OCI-LY1 (cell line): ENCODE results near the gene RPS21.

Experiments
- H2AFZ ChIP-seq: fragments of 200-600 bp; sonication (generic), shearing (Covaris generic); 2 replicates; pipeline ENCODE4 v1.6.0; 2014; ENCODE audit warnings: antibody characterized with exemption, mild to moderate bottlenecking, low read length
- H3F3A ChIP-seq: fragments of 200-600 bp; sonication (generic), shearing (Covaris generic); 2 replicates; pipeline ENCODE4 v1.6.0; 2014; ENCODE audit warnings: mild to moderate bottlenecking, antibody characterized with exemption, low read length, moderate library complexity; ENCODE audit not compliant: insufficient read depth
- H3K27ac ChIP-seq: fragments of 200-600 bp; sonication (generic); 2 replicates; pipeline ENCODE4 v1.5.1; 2014; ENCODE audit warnings: low read length, mixed run types, mild to moderate bottlenecking, low read depth; ENCODE audit not compliant: poor library complexity, severe bottlenecking
- H3K27me3 ChIP-seq: fragments of 200-600 bp; sonication (generic); 2 replicates; pipeline ENCODE4 v1.6.0; 2014; ENCODE audit warnings: antibody characterized with exemption, mild to moderate bottlenecking, low read length, moderate library complexity; ENCODE audit not compliant: insufficient read depth
- H3K36me3 ChIP-seq: fragments of 200-600 bp; sonication (generic); 2 replicates; pipeline ENCODE4 v1.6.1; 2014; ENCODE audit warnings: mild to moderate bottlenecking, antibody characterized with exemption, low read length, moderate library complexity, mixed read lengths; ENCODE audit not compliant: insufficient read depth
- H3K4me1 ChIP-seq: fragments of 200-600 bp; sonication (generic); 2 replicates; pipeline ENCODE4 v1.5.1; 2014; ENCODE audit warnings: mild to moderate bottlenecking, low read length, moderate library complexity; ENCODE audit not compliant: insufficient read depth, severe bottlenecking
- H3K4me2 ChIP-seq: fragments of 200-600 bp; sonication (generic), shearing (Covaris generic); 2 replicates; pipeline ENCODE4 v1.6.1; 2014; ENCODE audit warnings: low read length
- H3K4me3 ChIP-seq: fragments of 200-600 bp; sonication (generic); 2 replicates; pipeline ENCODE4 v1.5.1; 2014; ENCODE audit warnings: low read length, low read depth, mild to moderate bottlenecking, mixed read lengths; ENCODE audit not compliant: poor library complexity, severe bottlenecking
- H3K79me2 ChIP-seq: fragments of 200-600 bp; shearing (Covaris generic); 2 replicates; pipeline ENCODE4 v1.6.1; 2016; ENCODE audit warnings: mixed run types, low read length, mixed read lengths; ENCODE audit not compliant: insufficient read depth
- H3K9ac ChIP-seq: fragments of 200-600 bp; sonication (generic), shearing (Covaris generic); 2 replicates; pipeline ENCODE4 v1.6.1; 2014; ENCODE audit warnings: mild to moderate bottlenecking, low read length, mixed read lengths
- H3K9me2 ChIP-seq: fragments of 200-600 bp; sonication (generic), shearing (Covaris generic); 2 replicates; pipeline ENCODE4 v1.6.1; 2014; ENCODE audit warnings: low read depth, mild to moderate bottlenecking, low read length, mixed read lengths
- H3K9me3 ChIP-seq: fragments of 200-600 bp; shearing (Covaris generic); 2 replicates; pipeline ENCODE4 v1.6.1; 2014; ENCODE audit warnings: low read length, mixed read lengths
- H4K20me1 ChIP-seq: fragments of 200-600 bp; sonication (generic), shearing (Covaris generic); 2 replicates; pipeline ENCODE4 v1.6.0; 2016; ENCODE audit warnings: mild to moderate bottlenecking, low read length; ENCODE audit not compliant: insufficient read depth
- EZH2 ChIP-seq: fragments of 200-600 bp; sonication (generic), shearing (Covaris generic); IDR thresholded peaks from 2 replicates; pipeline ENCODE4 v1.8.0; 2017; ENCODE audit warnings: borderline replicate concordance, mixed run types, mild to moderate bottlenecking, antibody characterized with exemption, low read length, moderate library complexity, mixed read lengths
- TF ChIP-seq, protein P1 (sequence below): fragments of 200-600 bp; sonication (generic), shearing (Covaris generic); IDR thresholded peaks from 2 replicates; pipeline ENCODE4 v1.5.1; 2017; ENCODE audit warnings: mild to moderate bottlenecking, antibody characterized with exemption, low read length, moderate library complexity, mixed read lengths

Gene RPS21

DNA sequence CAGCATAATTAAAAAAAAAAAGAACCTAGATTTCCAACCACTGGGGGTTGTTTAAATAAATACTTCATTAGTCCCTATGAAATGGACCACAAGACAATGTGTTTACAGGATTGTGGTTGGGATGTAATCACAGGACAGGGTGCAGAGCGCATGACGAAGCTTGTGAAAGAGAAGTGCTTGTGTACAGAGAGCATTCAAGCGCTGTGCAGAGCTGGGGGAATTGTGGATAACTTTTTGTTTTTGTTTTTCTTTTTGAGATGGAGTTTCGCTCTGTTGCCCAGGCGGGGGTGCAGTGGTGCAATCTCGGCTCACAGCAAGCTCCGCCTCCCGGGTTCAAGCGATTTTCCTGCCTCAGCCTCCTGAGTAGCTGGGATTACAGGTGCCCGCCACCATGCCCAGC is 42.1 kb upstream of the RPS21 start:
- no peak overlapping the region for H3K4me3 ChIP-seq
- H3K36me3 ChIP-seq, result no peaks in the 10 kb centered on the region; the same call in 1 of the 2 replicates
- no peaks in the 10 kb centered on the region; the same call in 1 of the 2 replicates for H3K27me3 ChIP-seq
- H3K79me2 ChIP-seq, result no peaks in the 10 kb centered on the region
- no peak overlapping the region for H2AFZ ChIP-seq
- no peak overlapping the region for H3K27ac ChIP-seq
- H4K20me1 ChIP-seq, result no peaks in the 10 kb centered on the region
- H3K9ac ChIP-seq, result no peak overlapping the region
- H3K4me1 ChIP-seq, result peaks cover 21% of the 10 kb centered on the region
- no peak overlapping the region for H3K4me2 ChIP-seq
- TF ChIP-seq, protein P1, sequence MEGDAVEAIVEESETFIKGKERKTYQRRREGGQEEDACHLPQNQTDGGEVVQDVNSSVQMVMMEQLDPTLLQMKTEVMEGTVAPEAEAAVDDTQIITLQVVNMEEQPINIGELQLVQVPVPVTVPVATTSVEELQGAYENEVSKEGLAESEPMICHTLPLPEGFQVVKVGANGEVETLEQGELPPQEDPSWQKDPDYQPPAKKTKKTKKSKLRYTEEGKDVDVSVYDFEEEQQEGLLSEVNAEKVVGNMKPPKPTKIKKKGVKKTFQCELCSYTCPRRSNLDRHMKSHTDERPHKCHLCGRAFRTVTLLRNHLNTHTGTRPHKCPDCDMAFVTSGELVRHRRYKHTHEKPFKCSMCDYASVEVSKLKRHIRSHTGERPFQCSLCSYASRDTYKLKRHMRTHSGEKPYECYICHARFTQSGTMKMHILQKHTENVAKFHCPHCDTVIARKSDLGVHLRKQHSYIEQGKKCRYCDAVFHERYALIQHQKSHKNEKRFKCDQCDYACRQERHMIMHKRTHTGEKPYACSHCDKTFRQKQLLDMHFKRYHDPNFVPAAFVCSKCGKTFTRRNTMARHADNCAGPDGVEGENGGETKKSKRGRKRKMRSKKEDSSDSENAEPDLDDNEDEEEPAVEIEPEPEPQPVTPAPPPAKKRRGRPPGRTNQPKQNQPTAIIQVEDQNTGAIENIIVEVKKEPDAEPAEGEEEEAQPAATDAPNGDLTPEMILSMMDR, result no peak
- no peak for TF ChIP-seq EZH2
- H3F3A ChIP-seq, result no peaks in the 10 kb centered on the region
- H3K9me3 ChIP-seq, result peaks cover 4% of the 10 kb centered on the region
- H3K9me2 ChIP-seq, result no peaks in the 10 kb centered on the region

DNA sequence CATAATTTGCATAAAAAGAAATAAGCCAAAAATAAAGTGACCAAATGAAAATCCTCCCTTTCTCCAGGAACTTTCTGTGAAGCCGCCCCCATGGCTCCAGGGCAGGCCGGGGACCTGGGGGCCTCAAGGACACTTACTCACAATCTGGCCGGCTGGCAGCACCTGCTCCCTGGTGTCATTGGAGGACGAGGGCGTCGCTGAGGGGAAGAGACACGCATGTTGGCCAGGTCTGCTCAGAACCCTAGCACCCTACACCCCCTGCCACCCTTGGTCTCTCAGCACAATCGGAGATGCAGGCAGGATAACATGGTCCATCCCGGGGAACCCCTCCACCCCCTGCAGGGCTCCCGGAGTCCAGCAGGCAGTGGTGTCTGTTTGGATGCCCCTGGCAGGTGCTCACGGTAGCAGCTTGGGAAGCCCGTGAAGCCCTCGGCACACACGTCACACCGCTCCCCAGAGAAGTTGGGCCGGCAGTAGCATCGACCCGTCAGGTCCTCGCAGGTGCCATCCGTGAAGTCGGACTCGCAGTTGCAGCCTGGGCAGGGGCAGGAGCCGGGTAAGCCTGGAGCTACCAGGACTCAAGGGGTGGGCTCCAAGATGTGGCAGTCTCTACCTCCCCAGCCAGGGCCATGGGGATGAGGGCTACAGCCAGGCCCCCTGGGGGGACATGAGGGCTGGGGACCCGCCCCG is 41.1 kb upstream of the RPS21 start:
- H3K4me2 ChIP-seq, result no peak overlapping the region
- no peak overlapping the region for H3K9ac ChIP-seq
- H3K27me3 ChIP-seq, result no peaks in the 10 kb centered on the region; the same call in 1 of the 2 replicates
- no peaks in the 10 kb centered on the region for H3K9me2 ChIP-seq
- no peaks in the 10 kb centered on the region for H3K79me2 ChIP-seq
- H3K9me3 ChIP-seq, result peaks cover 4% of the 10 kb centered on the region
- H3K4me3 ChIP-seq, result no peak overlapping the region
- H2AFZ ChIP-seq, result no peak overlapping the region
- no peak overlapping the region for H3K27ac ChIP-seq
- no peaks in the 10 kb centered on the region for H4K20me1 ChIP-seq
- H3F3A ChIP-seq, result no peaks in the 10 kb centered on the region
- no peak for TF ChIP-seq EZH2
- TF ChIP-seq, protein P1, result no peak
- H3K4me1 ChIP-seq, result peaks cover 16% of the 10 kb centered on the region
- no peaks in the 10 kb centered on the region; the same call in 1 of the 2 replicates for H3K36me3 ChIP-seq

DNA sequence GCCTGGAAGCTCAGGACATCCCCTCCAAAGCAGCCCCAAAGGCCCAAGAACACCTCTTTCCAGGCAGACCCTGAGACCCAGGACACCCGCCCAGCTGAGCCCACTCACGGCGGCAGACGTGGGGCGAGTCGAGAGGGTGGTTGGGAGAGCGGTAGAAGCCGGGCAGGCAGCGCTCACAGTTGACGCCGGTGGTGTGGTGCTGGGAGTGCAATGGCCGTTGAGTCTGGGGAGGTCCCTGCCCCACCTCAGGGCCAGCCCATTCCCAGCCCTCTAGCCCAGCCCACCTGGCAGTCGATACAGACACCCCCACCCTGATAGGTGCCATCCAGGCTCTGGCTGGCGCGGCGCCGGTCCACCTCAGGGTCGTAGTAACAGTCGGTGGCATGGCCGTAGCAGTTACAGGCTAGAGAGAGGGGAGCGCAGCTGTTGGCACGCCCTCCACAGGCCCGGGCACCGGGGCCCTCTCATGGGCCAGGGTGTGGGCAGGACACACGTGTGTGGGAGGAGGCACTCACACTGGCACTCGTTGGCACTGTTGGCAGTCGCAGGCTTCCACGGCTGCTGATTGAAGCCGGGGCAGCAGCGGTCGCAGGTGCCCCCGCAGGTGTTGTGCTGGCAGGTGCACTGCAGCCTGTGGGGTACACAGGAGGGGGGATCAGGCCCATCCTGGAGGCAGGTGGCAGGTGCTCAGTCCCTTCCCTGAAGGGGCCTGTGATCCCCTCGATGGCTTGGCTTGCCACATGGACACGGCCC is 40.3 kb upstream of the RPS21 start:
- Histone ChIP-seq H3K9ac (no peak overlapping the region), H3K79me2 (no peaks in the 10 kb centered on the region), H3K4me2 (no peak overlapping the region), H3K36me3 (no peaks in the 10 kb centered on the region; the same call in 1 of the 2 replicates), H3K9me2 (no peaks in the 10 kb centered on the region), H3F3A (no peaks in the 10 kb centered on the region), H2AFZ (no peak overlapping the region), H3K9me3 (no peaks in the 10 kb centered on the region), H3K4me1 (peaks cover 16% of the 10 kb centered on the region), H4K20me1 (no peaks in the 10 kb centered on the region), H3K27ac (no peak overlapping the region), H3K4me3 (no peak overlapping the region), H3K27me3 (no peaks in the 10 kb centered on the region; the same call in 1 of the 2 replicates)
- no peak for TF ChIP-seq EZH2
- TF ChIP-seq, protein P1, result no peak
